DMS 273 treated with DMSO at 0.1 percent for 48 hours (cell line): ENCODE measurements around the gene HDAC7.
A peak's percentile ranks its signal among the peaks of the same experiment; 100 is the strongest.

ENCODE experiments used
- DNase-seq: peaks from one replicate; lab custom pipeline; 2025; lab: John Stamatoyannopoulos, UW

Gene HDAC7

DNA sequence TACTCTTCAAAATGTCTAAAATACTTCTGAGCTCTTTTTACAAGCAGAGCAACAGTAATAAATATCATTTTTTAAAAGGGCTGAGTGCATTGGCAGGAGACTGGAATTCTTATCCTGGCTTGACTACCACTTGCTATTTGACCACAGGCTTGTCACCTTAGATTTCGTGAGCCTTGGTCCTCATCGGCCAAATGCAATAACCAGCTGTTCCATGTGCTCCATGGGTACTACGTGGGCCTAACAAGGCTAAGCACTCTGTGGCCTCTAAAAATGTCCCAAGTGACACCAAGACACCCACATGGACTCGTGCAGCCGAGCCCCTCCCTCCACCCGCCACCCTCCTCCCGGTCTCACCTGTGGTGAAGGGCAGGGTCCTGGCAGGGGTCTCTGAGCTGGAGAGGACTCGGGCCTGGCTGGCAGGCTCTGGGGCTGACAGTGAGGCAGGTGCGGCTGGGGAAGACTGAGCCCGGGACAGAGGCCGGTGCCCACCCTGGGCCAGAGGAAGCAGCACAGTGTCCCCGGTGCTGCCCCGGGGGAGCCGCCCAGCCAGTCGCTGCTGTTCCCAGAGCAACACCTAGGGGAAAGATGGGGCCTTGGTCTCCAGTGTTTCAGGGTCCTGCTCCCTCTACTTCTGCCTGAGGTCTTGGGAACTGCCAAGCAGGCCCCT lies 26.6 kb downstream of the HDAC7 start:
- no peak for DNase-seq

DNA sequence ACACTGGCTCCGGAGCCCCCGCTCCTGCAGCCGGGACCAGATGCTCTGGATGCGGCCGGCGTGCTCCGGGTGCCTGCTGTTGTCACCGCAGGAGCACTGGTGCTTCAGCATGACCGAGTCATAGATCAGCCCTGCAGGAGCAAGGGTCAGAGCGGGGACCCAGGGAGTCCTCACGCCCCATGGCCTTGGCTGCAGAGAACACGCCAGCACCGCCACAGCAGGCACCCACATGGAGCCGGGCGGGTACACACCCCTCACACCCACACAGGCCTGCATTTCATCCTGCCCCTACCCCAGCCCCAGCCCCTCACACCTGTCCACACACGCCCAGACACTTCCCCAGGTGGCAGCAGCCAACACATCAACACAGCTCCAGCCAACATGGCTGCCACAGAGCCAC lies 27.8 kb downstream of the HDAC7 start:
- DNase-seq: no peak

DNA sequence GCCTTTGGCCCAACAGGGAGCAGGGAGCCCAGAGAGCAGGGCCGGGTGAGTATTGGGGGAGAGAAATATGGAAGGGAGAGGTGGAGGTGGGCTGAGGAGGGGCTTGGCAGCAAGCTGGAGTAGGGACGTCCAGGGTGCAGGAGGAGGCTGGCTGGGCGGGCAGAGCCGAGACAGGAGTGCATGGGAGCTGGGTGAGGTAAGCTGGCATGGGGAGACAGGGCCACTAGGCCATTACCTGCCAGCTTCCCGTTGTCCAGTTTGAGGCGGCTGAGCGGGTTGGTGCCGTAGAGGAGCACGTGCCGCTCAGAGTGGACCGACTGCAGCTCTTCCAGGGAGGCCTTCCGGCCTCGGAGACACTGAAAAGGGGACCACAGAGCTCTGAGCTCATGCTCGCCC lies 28.4 kb downstream of the HDAC7 start:
- DNase-seq: no peak

DNA sequence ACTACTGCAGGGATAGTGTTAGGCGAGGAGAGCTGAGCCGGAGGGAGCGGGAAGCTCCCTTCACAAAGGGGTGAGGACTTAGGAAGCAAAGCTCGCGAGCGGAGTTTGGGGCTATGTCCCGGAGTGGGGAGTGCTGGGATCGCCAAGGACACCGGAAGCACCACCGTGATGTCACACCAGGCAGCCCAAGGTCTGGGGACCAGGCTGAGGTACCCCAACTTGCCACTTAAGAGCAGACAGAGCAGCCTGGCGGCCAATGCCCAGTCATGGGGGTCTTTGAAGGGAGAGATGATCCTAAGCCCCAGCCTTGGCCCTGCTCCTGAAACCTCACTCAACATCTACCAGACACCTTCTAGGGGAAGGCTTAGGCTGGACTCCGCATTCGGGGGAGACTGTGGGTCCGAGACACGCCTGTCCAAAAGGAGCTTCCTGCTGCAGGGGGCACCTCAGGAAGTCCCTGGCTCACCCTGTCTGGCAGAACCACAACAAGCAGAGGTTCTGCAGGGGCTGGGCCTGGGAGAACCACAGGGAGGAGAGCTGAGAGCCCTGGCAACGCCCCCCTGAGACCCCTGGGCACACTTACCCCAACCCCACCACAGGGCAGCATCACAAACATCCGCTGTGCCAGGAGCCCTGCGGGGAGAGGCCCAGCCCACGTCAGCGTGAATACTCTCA lies 28.9 kb downstream of the HDAC7 start:
- no peak for DNase-seq

DNA sequence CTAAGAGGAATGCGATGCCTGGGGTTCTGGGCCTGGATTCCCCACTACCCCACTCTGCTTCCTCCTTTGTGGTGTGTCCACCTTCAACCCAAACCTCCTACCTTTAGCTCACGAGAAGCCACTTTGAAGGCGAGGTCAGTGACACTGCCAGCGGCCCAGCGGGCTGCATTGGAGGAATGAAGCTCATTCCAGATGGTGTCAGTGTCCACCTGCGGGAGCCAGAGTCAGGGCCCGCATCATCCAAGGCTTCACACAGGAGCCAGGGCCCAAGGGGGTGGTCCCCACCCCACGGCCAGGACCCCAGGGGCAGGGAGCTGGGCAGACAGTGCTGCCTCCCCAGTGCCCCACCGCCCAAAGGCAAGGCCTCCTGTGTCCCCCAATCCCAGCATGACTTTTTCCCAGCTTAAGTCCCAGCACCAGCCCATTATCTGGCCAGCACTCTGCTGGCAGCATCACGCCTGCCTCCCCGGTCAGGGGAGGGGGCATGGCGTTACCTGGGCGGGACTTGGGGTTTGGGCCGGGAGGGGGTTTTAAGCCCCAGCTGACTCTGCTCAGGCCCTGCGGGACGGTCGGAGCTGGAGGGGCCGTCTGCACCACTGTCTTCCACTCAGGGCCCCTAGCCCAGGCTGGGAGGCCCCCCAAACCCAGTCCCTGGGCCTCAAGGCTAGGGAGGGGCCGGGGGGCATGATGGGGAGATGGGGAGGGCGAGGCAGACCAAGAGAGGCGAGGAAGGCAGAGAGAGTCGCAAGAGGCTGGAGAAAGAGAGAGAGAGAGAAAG lies 29.8 kb downstream of the HDAC7 start:
- DNase-seq: no peak

DNA sequence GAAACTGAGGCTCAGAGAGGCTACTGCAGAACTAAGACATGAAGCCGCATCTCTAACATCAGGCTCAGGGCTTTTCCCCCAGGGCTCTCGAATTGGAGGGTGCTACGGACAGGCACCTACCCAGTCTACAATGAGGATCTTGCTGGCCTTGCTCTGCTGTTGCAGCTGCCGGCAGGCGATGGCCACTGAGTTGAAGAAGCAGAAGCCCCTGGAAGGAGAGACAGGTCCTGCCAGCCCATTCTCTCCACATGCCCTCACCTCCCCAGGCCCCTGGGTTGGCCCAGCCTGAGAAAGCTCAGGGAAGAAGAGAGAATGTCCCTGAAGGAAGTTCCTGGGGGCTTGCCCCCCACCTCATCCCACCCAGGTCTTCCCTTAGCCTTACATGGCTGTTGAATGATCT lies 30.6 kb downstream of the HDAC7 start:
- DNase-seq: no peak

DNA sequence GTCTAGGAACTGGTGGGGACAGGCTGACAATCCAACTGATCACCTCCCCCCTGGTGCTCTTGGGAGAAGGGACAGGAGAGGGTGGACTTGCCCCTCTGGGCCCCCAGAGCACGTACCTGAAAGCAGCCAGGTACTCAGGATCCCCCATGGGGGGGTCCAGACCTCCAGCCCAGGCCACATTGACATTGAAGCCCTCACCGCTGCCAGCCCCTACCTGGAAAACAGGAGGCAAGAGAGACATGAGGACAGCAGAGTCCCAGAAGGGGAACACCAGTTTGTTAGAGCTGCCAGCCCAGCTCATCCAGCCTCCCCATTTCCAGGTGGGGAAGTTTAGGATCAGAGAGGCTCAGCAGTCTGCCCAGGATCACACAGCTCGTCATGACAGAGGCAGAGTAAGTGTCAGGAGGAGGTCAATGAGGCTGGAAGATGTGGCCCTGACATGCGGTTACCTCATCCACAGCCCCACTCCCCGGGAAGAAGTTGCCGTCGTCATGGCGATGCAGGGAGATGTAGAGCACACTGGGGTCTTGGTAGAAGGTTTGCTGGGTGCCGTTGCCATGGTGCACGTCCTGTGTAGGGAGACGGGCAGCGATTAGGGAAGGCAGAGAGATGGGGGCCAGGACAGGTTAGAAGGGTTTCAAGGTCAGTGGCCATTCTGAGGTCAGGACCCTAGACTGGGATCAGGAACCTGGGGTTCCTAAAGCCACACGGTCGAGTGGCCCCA lies 31.9 kb downstream of the HDAC7 start:
- no peak for DNase-seq

DNA sequence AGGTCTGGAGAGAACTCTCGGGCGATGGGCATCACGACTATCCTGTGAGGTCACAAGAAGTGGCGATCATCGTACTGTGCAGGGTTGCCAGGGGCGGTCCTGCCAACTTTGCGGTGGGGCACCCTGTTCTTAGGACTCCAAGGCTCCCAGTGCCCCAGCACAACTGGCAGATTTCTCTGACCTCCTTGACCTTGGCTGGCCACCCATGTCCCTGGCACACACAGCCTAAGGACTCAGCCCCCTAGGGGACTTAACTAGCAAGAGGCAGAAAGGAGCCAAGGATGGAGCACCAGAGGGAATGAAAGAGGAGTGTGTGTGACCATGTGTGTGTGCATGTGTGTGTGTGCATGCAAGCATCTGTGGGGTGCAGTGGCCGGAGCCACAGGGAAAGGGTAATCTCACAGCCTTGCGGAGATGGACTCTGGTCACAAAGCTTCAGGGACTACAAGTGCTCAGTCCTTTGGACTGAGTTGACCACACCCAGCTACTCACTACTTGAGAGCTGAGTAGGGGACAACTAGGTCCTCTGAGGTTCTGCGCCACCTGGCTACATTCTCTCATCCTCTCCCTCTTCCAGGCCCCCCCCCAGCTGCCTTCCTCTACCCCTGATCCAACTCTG lies 32.9 kb downstream of the HDAC7 start:
- no peak for DNase-seq

DNA sequence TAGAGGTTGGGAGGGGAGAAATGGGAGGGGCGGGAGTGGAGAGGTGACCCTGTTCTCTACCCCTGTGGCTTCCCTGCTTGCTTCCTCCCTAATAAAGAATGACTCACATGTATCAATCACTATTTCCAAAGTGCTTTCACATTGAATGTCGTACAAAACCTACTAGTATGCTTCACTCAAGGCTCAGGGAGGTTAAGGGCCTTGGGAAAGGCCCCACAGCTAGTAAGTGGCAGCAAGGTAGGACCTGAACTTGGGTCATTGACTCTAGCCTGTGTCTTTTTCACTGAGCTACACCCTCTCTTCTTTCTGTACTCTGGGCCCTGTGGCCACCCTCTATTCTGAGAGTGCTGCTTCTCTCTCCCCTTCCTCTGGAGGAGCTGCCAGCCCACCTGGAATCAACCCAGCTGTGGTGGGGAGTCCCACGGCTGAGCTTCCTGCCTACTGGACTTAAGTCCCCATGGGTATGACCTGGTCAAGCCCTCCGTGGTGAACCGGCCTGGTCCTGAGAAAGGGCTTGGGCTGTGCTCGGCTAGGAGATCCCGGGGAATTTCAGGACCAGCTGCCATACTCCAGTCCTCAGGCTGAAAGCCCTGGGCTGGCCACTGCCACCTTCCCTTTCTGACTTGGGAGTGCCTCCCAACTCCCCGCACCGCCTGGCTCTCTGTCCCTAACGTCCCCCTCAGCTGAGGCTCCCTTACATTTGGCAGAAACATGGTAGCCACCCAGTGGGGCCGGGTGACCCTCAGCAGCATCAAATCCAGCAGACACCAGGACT lies 33.6 kb downstream of the HDAC7 start:
- DNase-seq: no peak

DNA sequence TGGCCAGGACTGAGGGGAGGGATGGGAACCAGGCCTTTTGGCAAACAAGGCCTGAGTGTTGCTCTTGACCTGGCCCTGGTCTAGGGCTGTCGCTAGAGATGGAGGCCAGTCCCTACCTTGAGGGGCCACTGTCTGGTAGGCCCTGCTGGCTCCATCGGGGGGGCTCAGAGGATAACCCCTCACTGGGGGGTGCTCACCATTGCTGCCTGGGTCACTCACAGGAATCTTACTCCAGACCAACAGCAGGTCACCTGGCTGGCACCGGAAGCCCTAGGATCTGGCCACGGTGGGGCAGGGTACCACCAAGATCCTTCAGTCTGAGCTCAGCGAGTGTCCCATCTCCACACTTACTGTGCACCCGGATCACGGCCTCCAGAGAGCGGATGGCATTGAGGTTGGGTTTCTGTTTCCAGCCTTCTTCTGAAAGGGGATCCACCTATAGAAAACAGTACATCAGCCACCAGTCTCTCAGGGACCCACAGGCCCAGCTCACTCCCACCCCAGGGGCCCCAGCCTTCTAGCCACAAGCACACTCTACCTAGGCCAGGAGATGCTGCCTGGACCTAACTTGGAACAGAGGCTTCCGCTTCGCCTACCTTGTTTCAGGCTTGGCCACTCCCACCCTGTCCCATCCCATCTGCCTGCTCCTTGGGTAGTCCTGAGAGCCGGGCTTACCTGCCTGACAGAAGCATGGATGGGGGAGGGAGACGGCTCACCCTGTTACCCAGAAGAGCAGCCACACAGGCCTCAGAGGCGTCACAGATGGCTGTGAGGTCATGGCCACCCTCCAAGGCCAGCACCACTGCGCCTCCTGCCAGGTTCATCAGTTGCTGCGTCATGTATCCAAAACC lies 34.4 kb downstream of the HDAC7 start:
- no peak for DNase-seq

DNA sequence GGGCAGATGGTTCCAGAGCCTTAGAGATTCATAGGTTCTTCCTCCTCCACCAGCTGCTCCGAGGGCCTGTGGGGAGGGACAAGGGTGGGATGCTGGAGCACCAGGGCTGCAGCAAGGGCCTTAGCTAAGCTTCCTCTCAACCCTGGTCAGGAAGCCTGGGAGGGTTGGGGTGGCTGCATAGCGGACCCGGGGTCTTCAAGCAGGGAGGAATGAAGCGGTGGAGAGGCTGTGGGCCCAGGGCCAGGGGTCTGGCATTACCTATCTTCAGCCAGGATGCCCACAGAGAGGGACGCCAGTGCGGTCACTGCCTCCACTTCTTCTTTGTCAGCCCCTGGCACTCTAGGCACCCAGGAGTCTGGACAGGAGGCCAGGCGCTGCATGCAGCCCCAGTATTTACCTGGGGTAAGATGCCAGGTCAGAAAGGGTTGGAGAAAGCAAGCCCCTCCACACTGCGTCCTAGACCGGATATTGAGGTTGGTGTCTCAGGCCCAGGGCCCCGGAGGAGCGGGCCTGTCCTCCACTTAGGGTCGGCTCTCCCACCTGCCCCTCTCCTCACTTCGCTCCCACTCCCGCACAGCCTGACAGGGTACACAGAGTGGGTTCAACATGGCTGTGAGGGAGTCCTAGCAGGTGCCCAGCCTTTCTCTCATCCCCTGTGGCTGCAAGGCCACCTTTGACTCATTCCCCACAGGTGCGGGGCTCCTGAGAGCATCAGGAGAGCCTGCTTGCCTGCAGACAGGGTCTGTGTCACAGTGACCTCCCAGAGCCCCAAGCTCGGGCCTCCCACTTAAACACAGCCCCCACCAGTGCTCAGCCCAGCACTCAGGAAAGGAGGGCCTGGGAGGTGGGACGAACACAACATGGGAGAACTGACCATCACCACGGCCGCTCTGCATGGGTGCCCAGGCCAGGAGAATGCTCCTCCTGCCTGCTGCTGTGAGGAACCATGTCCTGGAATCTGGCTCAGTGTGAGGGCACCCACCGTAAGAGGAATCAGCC lies 35.6 kb downstream of the HDAC7 start:
- DNase-seq: no peak

DNA sequence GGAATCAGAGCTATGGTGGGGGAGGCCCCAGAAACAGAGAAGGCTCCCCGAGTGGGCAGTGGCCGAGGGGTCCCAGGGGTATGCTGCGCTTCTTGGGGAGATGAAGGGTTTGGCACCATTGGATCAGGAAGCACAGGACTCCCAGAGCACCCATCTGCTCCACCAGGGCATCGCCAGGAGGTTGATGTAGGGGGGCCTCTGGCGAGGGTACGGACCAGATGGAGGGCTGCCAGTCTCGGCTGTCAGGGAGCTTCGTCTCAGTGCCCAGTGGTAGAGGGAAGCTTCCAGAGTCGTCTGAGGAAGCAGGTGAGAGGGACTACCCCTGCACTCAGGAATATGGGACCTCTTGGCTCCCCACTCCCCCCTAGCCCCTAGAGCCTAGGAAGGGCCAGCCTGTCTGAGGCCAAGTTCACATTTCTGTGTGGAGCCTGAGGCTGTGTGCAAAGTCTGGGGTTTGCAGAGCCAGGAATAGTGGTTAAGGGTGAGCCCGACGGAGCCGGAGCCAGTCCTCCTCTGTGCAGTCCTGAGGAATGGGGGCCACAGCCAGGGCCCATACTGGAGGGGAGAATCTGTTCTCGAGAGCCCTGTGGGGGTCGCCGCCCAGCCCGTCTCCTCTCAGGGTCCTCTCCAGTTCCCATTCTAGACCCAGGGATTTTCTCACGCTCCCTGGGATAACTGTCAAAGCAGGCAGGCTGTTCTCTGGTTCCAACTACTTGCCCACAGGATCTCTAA lies 36.5 kb downstream of the HDAC7 start:
- DNase-seq: no peak

DNA sequence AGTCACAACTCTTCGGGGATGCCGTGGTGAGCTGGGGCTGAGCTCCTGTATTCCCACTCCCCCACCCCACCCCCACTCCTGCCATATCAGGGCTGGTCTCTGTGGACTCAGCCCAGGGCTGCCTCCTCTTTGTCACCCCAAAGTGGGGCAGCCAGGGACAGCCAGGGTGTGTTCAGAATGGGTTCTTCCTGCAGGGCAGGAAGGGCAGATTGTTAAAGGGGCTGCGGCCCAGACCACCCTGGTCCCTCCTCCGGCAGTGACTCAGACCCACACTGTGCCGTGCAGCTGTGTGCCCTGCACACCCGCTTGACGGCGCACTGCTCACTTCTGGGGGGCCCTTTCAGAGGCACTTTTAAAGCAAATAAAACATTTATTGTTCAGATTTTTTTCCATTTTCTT lies 37.3 kb downstream of the HDAC7 start:
- no peak for DNase-seq

DNA sequence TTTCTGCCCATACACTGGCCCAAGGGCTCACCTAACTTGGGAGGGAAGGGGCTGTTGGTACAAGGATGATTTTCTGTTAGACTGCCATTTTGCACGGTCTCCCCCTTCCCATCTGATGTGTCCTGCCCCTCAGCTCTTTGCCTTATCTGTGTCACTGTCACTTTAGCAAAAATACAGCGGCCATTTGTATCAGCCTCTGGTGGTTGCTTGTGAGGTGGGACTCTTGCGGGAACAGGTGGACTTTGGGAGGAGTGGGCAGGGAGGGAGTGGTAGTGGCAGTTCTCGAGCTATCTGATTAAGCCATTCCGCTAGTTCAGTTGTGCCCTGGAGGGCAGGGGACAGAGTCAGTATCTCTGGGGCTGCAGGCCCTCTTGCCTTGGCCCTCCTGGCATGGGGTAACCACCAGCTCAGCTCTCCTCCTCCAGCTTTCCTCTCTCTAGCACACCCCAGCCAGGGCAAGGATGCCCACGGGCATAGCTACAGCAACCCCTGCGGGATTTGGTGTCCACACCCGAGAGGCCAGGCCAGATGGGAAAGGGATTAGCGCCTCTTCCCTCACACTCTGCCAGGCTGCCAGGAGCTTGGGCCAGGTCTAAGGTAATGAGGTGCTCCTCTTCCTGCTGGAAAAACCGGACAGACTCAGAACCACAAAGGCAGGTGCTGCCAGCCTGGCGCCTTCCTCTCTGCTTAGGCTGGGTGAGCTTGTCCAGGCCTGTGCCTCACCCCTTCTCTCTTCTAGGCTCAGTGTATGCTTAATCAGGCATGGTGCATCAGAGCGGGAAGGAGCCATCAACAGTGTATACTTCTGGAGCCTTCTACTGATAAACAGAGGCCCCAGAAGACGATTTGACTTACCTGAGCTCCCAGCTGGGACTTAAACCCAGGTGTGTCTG lies 38.0 kb downstream of the HDAC7 start:
- DNase-seq: no peak

DNA sequence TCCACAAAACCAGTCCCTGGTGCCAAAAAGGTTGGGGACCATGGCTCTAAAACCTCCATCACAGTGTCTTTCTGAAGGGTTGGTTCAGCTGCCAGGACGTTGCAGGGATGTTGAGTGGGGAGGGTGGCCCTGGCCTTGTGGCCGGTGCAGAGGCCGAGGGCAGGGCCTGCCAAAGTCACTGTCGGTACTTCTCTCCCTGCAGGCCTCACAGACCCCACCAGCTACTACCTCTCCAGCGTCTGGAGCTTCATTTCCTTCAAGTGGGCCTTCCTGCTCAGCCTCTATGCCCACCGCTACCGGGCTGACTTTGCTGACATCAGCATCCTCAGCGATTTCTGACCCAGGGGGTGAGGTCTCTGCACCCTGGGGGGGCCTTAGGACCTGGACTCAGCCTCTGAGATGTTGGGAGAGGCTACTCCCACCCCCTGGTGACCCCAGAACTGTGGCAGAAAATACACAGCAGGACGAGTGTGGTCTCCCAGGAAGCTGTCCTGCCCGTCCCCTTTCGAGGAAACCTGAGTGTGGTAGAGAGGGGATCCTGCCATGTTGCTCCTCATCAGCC lies 39.7 kb downstream of the HDAC7 start:
- no peak for DNase-seq

DNA sequence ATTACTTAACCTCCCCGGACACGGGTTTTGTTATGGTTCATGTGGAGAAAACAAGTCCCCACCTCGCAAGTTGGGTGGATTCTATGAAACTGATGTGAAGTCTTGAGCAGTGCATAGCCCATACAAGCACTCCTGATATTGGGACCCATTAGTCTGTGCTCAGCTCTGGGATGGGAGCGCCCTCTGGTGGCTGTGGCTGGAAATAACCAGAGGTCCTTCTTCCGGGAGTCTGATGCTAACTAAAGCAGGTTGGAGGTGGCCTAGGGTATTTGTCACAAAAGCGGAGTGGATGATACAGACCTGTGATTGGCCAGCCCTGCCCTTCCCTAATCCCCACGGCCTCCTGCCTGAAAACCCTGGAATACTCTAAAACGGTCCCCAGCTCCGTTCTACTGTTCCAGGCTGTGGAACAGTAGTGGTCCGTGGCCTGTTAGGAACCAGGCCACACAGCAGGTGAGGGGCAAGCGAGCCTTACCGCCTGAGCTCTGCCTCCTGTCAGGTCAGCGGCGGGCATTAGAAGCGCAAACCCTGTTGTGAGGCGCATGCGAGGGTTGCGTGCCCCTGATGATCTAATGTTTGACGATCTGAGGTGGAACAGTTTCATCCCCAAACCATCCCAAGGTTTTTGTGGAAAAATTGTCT lies 40.3 kb downstream of the HDAC7 start:
- peak; percentile 8 for DNase-seq

DNA sequence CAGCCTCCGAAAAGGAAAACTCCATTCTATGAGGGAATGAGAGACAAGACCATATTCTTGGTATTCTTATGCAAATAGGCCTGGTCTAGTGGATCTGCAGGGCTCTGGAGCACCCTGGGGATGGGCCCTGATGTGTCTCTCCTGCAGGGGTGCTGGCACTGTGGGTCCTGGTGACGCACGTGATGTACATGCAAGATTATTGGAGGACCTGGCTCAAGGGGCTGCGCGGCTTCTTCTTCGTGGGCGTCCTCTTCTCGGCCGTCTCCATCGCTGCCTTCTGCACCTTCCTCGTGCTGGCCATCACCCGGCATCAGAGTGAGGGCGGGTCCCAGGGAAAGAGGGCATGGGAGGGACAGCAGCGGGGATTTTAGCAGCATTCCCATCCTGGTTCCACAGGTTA lies 40.8 kb downstream of the HDAC7 start:
- no peak for DNase-seq
